Measurements from ENCODE around the gene HHATL. TPM values are rescaled to one million over a fixed set of nuclear protein-coding genes. Genes with fewer than 3 reads are reported as not detected.

Gene HHATL
- total and polyA plus RNA-seq, 8 donors, result 0.29 to 1.3 (median 1.0) TPM; not detected in 1

- peak in 1 of 4 donors; percentile 21 for DNase-seq
- Histone ChIP-seq H3K4me1 (no peaks in the 10 kb centered on the region), H3K4me3 (no peak overlapping the region), H3K27ac (no peak overlapping the region), H3K9me3 (no peaks in the 10 kb centered on the region), H3K27me3 (no peaks in the 10 kb centered on the region), H3K36me3 (no peaks in the 10 kb centered on the region)
- no peak for TF ChIP-seq CTCF (IDR thresholded peaks at IDR 0.05)
- intact Hi-C loops (cut with DNase I), result no loop called here
- no peak for ATAC-seq
Measured at GRCh38 chr3:42709621-42710020, 7.0 kb upstream of the HHATL start.

GRCh38 chr3:42708611-42709151, 6.1 kb upstream of the HHATL start:
- intact Hi-C loops (cut with DNase I), result no loop called here
- DNase-seq (peak in 1 of 4 donors; percentile 19), ATAC-seq (no peak)
- no peaks in the 10 kb centered on the region for H3K36me3 ChIP-seq
- TF ChIP-seq CTCF (IDR thresholded peaks at IDR 0.05), result no peak
- no peaks in the 10 kb centered on the region for H3K4me1 ChIP-seq
- no peak overlapping the region for H3K27ac ChIP-seq
- no peaks in the 10 kb centered on the region for H3K27me3 ChIP-seq
- no peaks in the 10 kb centered on the region for H3K9me3 ChIP-seq
- H3K4me3 ChIP-seq, result no peak overlapping the region

GRCh38 chr3:42707620-42708355, 5.2 kb upstream of the HHATL start:
- DNase-seq, result peak in 1 of 4 donors; percentile 14
- Histone ChIP-seq H3K9me3 (no peaks in the 10 kb centered on the region), H3K36me3 (no peaks in the 10 kb centered on the region), H3K27me3 (no peaks in the 10 kb centered on the region), H3K4me3 (no peak overlapping the region), H3K4me1 (no peaks in the 10 kb centered on the region), H3K27ac (no peak overlapping the region)
- no peak for TF ChIP-seq CTCF (IDR thresholded peaks at IDR 0.05)
- ATAC-seq, result no peak
- intact Hi-C loops (cut with DNase I), result no loop called here

- Histone ChIP-seq H3K4me1 (no peaks in the 10 kb centered on the region), H3K36me3 (no peaks in the 10 kb centered on the region), H3K27me3 (peaks cover 0 to 6% of the 10 kb centered on the region in 2 donors), H3K4me3 (no peak overlapping the region), H3K27ac (no peak overlapping the region), H3K9me3 (no peaks in the 10 kb centered on the region)
- TF ChIP-seq CTCF (IDR thresholded peaks at IDR 0.05), result no peak
- intact Hi-C loops (cut with DNase I), result no loop called here
- ATAC-seq, result no peak
- peak in 1 of 4 donors; percentile 14 for DNase-seq
Measured at GRCh38 chr3:42706721-42707619, 4.4 kb upstream of the HHATL start.
